ACC112 (cell line): ENCODE data around the gene CREB3L1.

Experiments
- H2AFZ ChIP-seq: fragments of 200-600 bp; sonication (generic); one replicate; pipeline ENCODE4 v1.6.0; 2017; ENCODE audit warnings: antibody characterized with exemption, low read length; ENCODE audit not compliant: unreplicated experiment
- H3K27ac ChIP-seq: fragments of 200-600 bp; sonication (generic); 2 replicates; pipeline ENCODE4 v1.5.1; 2014; ENCODE audit warnings: low read depth, mild to moderate bottlenecking, antibody characterized with exemption, low read length, moderate library complexity
- H3K27me3 ChIP-seq: fragments of 200-600 bp; sonication (generic); 2 replicates; pipeline ENCODE4 v1.6.1; 2014; ENCODE audit warnings: mild to moderate bottlenecking, antibody characterized with exemption, low read length, moderate library complexity, mixed read lengths; ENCODE audit not compliant: insufficient read depth
- H3K36me3 ChIP-seq: fragments of 200-600 bp; sonication (generic); 2 replicates; pipeline ENCODE4 v1.6.1; 2016; ENCODE audit warnings: mild to moderate bottlenecking, antibody characterized with exemption, low read length, moderate library complexity, mixed read lengths; ENCODE audit not compliant: insufficient read depth
- H3K4me1 ChIP-seq: fragments of 200-600 bp; sonication (generic); one replicate; pipeline ENCODE4 v1.6.1; 2016; ENCODE audit warnings: low read length, mixed read lengths; ENCODE audit not compliant: insufficient read depth, unreplicated experiment, control insufficient read depth
- H3K4me3 ChIP-seq: fragments of 200-600 bp; sonication (generic); 2 replicates; pipeline ENCODE4 v1.5.1; 2014; ENCODE audit warnings: mild to moderate bottlenecking, low read depth, low read length
- H3K79me2 ChIP-seq: fragments of 200-600 bp; sonication (generic); one replicate; pipeline ENCODE4 v1.6.0; 2016; ENCODE audit warnings: low read length; ENCODE audit not compliant: control insufficient read depth, unreplicated experiment, insufficient read depth

CREB3L1 gene

GRCh38 chr11:46330563-46331281, 53.3 kb downstream of the CREB3L1 start:
- Histone ChIP-seq H3K79me2 (no peaks in the 10 kb centered on the region), H3K36me3 (no peaks in the 10 kb centered on the region), H3K4me1 (no peaks in the 10 kb centered on the region), H2AFZ (no peak overlapping the region), H3K27me3 (peaks cover 47% of the 10 kb centered on the region), H3K4me3 (no peak overlapping the region), H3K27ac (no peak overlapping the region)

- no peaks in the 10 kb centered on the region for H3K79me2 ChIP-seq
- no peak overlapping the region for H2AFZ ChIP-seq
- H3K4me1 ChIP-seq = no peaks in the 10 kb centered on the region
- H3K4me3 ChIP-seq = no peak overlapping the region
- H3K36me3 ChIP-seq = no peaks in the 10 kb centered on the region
- no peak overlapping the region for H3K27ac ChIP-seq
- H3K27me3 ChIP-seq = peaks cover 47% of the 10 kb centered on the region
Measured at GRCh38 chr11:46331282-46331984, 54.0 kb downstream of the CREB3L1 start.

- no peaks in the 10 kb centered on the region for H3K4me1 ChIP-seq
- H3K27ac ChIP-seq = no peak overlapping the region
- no peak overlapping the region for H3K4me3 ChIP-seq
- no peak overlapping the region for H2AFZ ChIP-seq
- no peaks in the 10 kb centered on the region for H3K79me2 ChIP-seq
- H3K36me3 ChIP-seq = no peaks in the 10 kb centered on the region
- peaks cover 47% of the 10 kb centered on the region for H3K27me3 ChIP-seq
Measured at GRCh38 chr11:46332093-46332567, 54.7 kb downstream of the CREB3L1 start.

- no peaks in the 10 kb centered on the region for H3K36me3 ChIP-seq
- no peaks in the 10 kb centered on the region for H3K4me1 ChIP-seq
- H3K4me3 ChIP-seq = peak overlapping the region; percentile 24; the same call in 1 of the 2 replicates
- no peak overlapping the region for H2AFZ ChIP-seq
- H3K27ac ChIP-seq = no peak overlapping the region
- no peaks in the 10 kb centered on the region for H3K79me2 ChIP-seq
- peaks cover 47% of the 10 kb centered on the region for H3K27me3 ChIP-seq
Measured at GRCh38 chr11:46332568-46333393, 55.3 kb downstream of the CREB3L1 start.

GRCh38 chr11:46333394-46333947, 56.0 kb downstream of the CREB3L1 start:
- H3K36me3 ChIP-seq = no peaks in the 10 kb centered on the region
- peak overlapping the region; percentile 24; the same call in 1 of the 2 replicates for H3K4me3 ChIP-seq
- no peaks in the 10 kb centered on the region for H3K4me1 ChIP-seq
- no peak overlapping the region for H2AFZ ChIP-seq
- H3K79me2 ChIP-seq = no peaks in the 10 kb centered on the region
- H3K27me3 ChIP-seq = peaks cover 47% of the 10 kb centered on the region
- no peak overlapping the region for H3K27ac ChIP-seq

GRCh38 chr11:46334211-46334610, 56.7 kb downstream of the CREB3L1 start:
- no peaks in the 10 kb centered on the region for H3K36me3 ChIP-seq
- H3K4me1 ChIP-seq = no peaks in the 10 kb centered on the region
- H3K27me3 ChIP-seq = peaks cover 47% of the 10 kb centered on the region
- H2AFZ ChIP-seq = no peak overlapping the region
- H3K4me3 ChIP-seq = no peak overlapping the region
- H3K27ac ChIP-seq = no peak overlapping the region
- H3K79me2 ChIP-seq = no peaks in the 10 kb centered on the region

GRCh38 chr11:46335271-46335670, 57.8 kb downstream of the CREB3L1 start:
- no peak overlapping the region for H2AFZ ChIP-seq
- H3K27ac ChIP-seq = no peak overlapping the region
- H3K79me2 ChIP-seq = no peaks in the 10 kb centered on the region
- no peak overlapping the region for H3K4me3 ChIP-seq
- no peaks in the 10 kb centered on the region for H3K4me1 ChIP-seq
- H3K27me3 ChIP-seq = peaks cover 43% of the 10 kb centered on the region
- H3K36me3 ChIP-seq = no peaks in the 10 kb centered on the region

GRCh38 chr11:46335890-46336562, 58.6 kb downstream of the CREB3L1 start:
- H3K36me3 ChIP-seq = no peaks in the 10 kb centered on the region
- H2AFZ ChIP-seq = no peak overlapping the region
- H3K79me2 ChIP-seq = no peaks in the 10 kb centered on the region
- H3K27me3 ChIP-seq = peaks cover 35% of the 10 kb centered on the region
- H3K4me3 ChIP-seq = no peak overlapping the region
- no peaks in the 10 kb centered on the region for H3K4me1 ChIP-seq
- H3K27ac ChIP-seq = no peak overlapping the region

- no peaks in the 10 kb centered on the region for H3K36me3 ChIP-seq
- H2AFZ ChIP-seq = no peak overlapping the region
- no peaks in the 10 kb centered on the region for H3K4me1 ChIP-seq
- no peaks in the 10 kb centered on the region for H3K79me2 ChIP-seq
- H3K4me3 ChIP-seq = no peak overlapping the region
- H3K27ac ChIP-seq = no peak overlapping the region
- H3K27me3 ChIP-seq = peaks cover 33% of the 10 kb centered on the region
Measured at GRCh38 chr11:46336563-46337180, 59.2 kb downstream of the CREB3L1 start.
